HG03342 (cell line): Measurements from ENCODE around the gene LMO7.
"Not testable (repeated sequence)": the region's sequence is repeated elsewhere in the genome, so short reads cannot be mapped to it uniquely, and the experiment has no call there.

Experiments used
- ATAC-seq: cut with Tn5 transposase; IDR thresholded peaks from one replicate; pipeline ENCODE4 v1.9.1; 2021; ENCODE audit warnings: mild to moderate bottlenecking, moderate library complexity; ENCODE audit not compliant: unreplicated experiment

Gene LMO7

GRCh38 chr13:75647126-75647784, 11.1 kb downstream of the LMO7 start:
- peak; percentile 76 for ATAC-seq

- no peak for ATAC-seq
Observed at GRCh38 chr13:75648446-75648845, 12.3 kb downstream of the LMO7 start.

GRCh38 chr13:75651013-75651412, 14.9 kb downstream of the LMO7 start:
- no peak for ATAC-seq

- ATAC-seq = no peak
Observed at GRCh38 chr13:75652726-75653125, 16.6 kb downstream of the LMO7 start.

- ATAC-seq = no peak
Observed at GRCh38 chr13:75656425-75656989, 20.4 kb downstream of the LMO7 start.

GRCh38 chr13:75657111-75657510, 21.0 kb downstream of the LMO7 start:
- no peak for ATAC-seq

GRCh38 chr13:75660694-75661093, 24.6 kb downstream of the LMO7 start:
- no peak for ATAC-seq

- ATAC-seq = no peak
Observed at GRCh38 chr13:75661443-75661842, 25.3 kb downstream of the LMO7 start.

- no peak for ATAC-seq
Observed at GRCh38 chr13:75666646-75667351, 30.7 kb downstream of the LMO7 start.

GRCh38 chr13:75669706-75670105, 33.6 kb downstream of the LMO7 start:
- no peak for ATAC-seq

GRCh38 chr13:75670496-75670895, 34.4 kb downstream of the LMO7 start:
- no peak for ATAC-seq

GRCh38 chr13:75675421-75675820, 39.3 kb downstream of the LMO7 start:
- ATAC-seq = no peak

GRCh38 chr13:75679459-75679858, 43.3 kb downstream of the LMO7 start:
- no peak for ATAC-seq

GRCh38 chr13:75680251-75680650, 44.1 kb downstream of the LMO7 start:
- not testable (repeated sequence) for ATAC-seq

GRCh38 chr13:75682326-75682725, 46.2 kb downstream of the LMO7 start:
- ATAC-seq = no peak

- no peak for ATAC-seq
Observed at GRCh38 chr13:75685239-75685697, 49.1 kb downstream of the LMO7 start.

- no peak for ATAC-seq
Observed at GRCh38 chr13:75687150-75687763, 51.1 kb downstream of the LMO7 start.

- ATAC-seq = no peak
Observed at GRCh38 chr13:75689686-75690085, 53.6 kb downstream of the LMO7 start.

GRCh38 chr13:75690607-75691006, 54.5 kb downstream of the LMO7 start:
- ATAC-seq = no peak

- no peak for ATAC-seq
Observed at GRCh38 chr13:75691183-75691582, 55.1 kb downstream of the LMO7 start.

- ATAC-seq = no peak
Observed at GRCh38 chr13:75693227-75693626, 57.1 kb downstream of the LMO7 start.

GRCh38 chr13:75694722-75695121, 58.6 kb downstream of the LMO7 start:
- ATAC-seq = no peak
